Thymus (tissue), 11 donors: ENCODE measurements around the gene HIPK2. TPM values are rescaled to one million over a fixed set of nuclear protein-coding genes. Genes with fewer than 3 reads are reported as not detected.
"Not testable (repeated sequence)": the region's sequence is repeated elsewhere in the genome, so short reads cannot be mapped to it uniquely, and the experiment has no call there.

Source experiments
- DNase-seq, 9 donors: peaks; one replicate each; pipeline ENCODE4 v3.0.0-alpha.2; 2013; ENCODE audit warnings: low spot score in 9 of 9, low read depth in 6 of 9, missing footprints in 1 of 9
- H3K27ac ChIP-seq, 2 donors: one replicate each; pipeline ENCODE4 v1.5.1; 2013; ENCODE audit warnings: control low read depth in 1 of 2, low read depth in 1 of 2, low read length in 1 of 2, mild to moderate bottlenecking in 1 of 2, moderate library complexity in 1 of 2
- H3K27me3 ChIP-seq, 2 donors: one replicate each; pipeline ENCODE4 v1.5.1; 2013; ENCODE audit warnings: low read length in 1 of 2; ENCODE audit not compliant: control insufficient read depth in 2 of 2, insufficient read depth in 1 of 2
- H3K36me3 ChIP-seq, 2 donors: one replicate each; pipeline ENCODE4 v1.5.1; 2013; ENCODE audit warnings: low read length in 1 of 2, mild to moderate bottlenecking in 1 of 2, moderate library complexity in 1 of 2; ENCODE audit not compliant: control insufficient read depth in 2 of 2, insufficient read depth in 2 of 2
- H3K4me1 ChIP-seq, 2 donors: one replicate each; pipeline ENCODE4 v1.5.1; 2013; ENCODE audit warnings: low read length in 2 of 2; ENCODE audit not compliant: control insufficient read depth in 2 of 2, insufficient read depth in 2 of 2
- H3K4me3 ChIP-seq, 2 donors: one replicate each; pipeline ENCODE4 v1.5.1; 2013; ENCODE audit warnings: low read length in 2 of 2, control low read depth in 1 of 2, mild to moderate bottlenecking in 1 of 2
- H3K9me3 ChIP-seq, 2 donors: one replicate each; pipeline ENCODE4 v1.5.1; 2013; ENCODE audit warnings: low read length in 1 of 2, mild to moderate bottlenecking in 1 of 2; ENCODE audit not compliant: control insufficient read depth in 2 of 2, insufficient read depth in 1 of 2
- whole genome bisulfite sequencing: extraction: QIAGEN DNeasy Blood & Tissue Kit; methylation state at CpG from one replicate; pipeline ENCODE4 v1.1.7; 2013; 5-methylcytosine and 5-hydroxymethylcytosine counted together
- polyA plus RNA-seq: library from polyadenylated mRNA; stranded (reverse); fragments of 200-250 nt; gene quantifications from one replicate; pipeline ENCODE4 v1.2.3, GENCODE V29; 2013
- total RNA-seq: library from RNA; stranded (reverse); fragments of 120-200 nt; gene quantifications from one replicate; pipeline ENCODE4 v1.2.4, GENCODE V29; 2013
- donor health status: healthy.

HIPK2 gene
- total and polyA plus RNA-seq, 2 donors, result 3.4 to 5.8 TPM

GRCh38 chr7:139620676-139621344, 157.0 kb downstream of the HIPK2 start:
- Histone ChIP-seq H3K4me3 (no peak overlapping the region), H3K9me3 (no peaks in the 10 kb centered on the region), H3K27me3 (no peaks in the 10 kb centered on the region), H3K36me3 (peaks cover 26 to 58% of the 10 kb centered on the region in 2 donors), H3K27ac (no peak overlapping the region), H3K4me1 (peaks cover 3 to 15% of the 10 kb centered on the region in 2 donors)
- WGBS, result 94% methylated on average over 10 of the region's 10 CpGs
- peak in 3 of 9 donors; percentile 42 to 69 (median 66) for DNase-seq

DNA sequence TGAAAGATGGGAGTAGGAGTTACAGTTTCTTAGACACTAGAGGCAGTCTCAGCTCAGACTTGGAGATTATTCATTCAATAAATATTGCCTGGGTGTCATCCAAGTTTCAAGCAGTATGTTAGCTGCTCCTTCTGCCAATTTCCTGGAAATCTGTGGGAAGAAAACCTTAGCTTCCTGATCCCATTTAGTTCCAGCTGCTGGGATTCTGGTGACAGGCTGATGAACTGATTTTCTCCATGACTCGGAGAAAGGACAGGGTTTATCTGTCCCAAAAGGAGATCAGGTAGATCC, 158.5 kb downstream of the HIPK2 start:
- no peak overlapping the region for H3K27ac ChIP-seq
- H3K4me3 ChIP-seq, result no peak overlapping the region
- no peaks in the 10 kb centered on the region for H3K27me3 ChIP-seq
- WGBS, result 96% methylated on average over 1 of the region's 1 CpG
- peaks cover 3 to 7% of the 10 kb centered on the region in 2 donors for H3K4me1 ChIP-seq
- peaks cover 27 to 55% of the 10 kb centered on the region in 2 donors for H3K36me3 ChIP-seq
- H3K9me3 ChIP-seq, result no peaks in the 10 kb centered on the region
- no peak for DNase-seq

DNA sequence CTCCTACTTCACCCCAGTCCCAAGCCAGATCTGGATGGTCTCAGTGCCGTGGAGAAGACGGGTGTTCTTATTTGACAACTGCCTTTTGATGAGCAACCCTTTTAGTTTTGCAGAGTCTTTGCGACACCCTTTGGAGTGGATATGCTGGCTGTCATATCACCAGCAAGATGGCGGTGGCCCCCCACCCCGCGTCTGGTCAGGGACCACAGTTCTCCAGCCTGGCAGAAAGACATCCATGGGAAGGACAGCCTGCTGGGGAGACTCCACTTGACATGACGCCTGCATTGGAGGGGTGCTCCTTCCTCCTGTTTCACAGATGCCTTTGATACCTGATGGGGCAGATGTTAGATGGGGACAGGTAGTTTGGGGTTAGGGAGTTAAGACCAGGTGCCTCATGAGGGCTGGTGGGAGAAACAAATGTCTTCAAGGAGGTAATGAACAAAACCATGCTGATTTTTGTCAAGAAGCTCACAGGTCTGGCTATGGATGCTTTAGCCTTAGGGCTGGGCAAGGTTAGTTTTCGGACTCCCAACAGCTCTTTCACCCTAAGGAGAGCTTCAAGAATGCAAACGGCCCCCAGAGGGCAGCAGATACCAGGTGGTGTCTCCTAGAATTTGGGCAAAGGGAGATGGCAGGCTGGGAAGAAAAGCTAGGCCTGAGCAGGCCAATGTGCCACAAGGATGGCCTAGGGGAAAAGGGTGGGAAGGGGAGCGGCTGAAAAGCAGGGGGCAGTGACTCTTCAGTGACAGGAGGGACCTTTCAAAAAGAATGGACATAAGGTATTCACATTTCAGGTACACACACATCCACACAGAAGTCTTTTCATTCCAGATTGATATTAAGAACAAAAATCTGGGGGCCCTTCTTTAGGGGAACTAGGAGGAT, 159.1 kb downstream of the HIPK2 start:
- Histone ChIP-seq H3K27ac (no peak overlapping the region), H3K4me1 (peaks cover 3 to 6% of the 10 kb centered on the region in 2 donors), H3K27me3 (no peaks in the 10 kb centered on the region), H3K36me3 (peaks cover 30 to 60% of the 10 kb centered on the region in 2 donors), H3K9me3 (no peaks in the 10 kb centered on the region), H3K4me3 (no peak overlapping the region)
- peak in 5 of 9 donors; percentile 43 to 79 (median 68) for DNase-seq
- 91% methylated on average over 10 of the region's 10 CpGs for WGBS

- 100% methylated on average over 1 of the region's 1 CpG for WGBS
Observed at GRCh38 chr7:139617074-139617473, 160.7 kb downstream of the HIPK2 start.

GRCh38 chr7:139614886-139615285, 162.9 kb downstream of the HIPK2 start:
- Histone ChIP-seq H3K27me3 (no peaks in the 10 kb centered on the region), H3K4me1 (no peaks in the 10 kb centered on the region), H3K36me3 (peaks cover 22 to 65% of the 10 kb centered on the region in 2 donors), H3K27ac (no peak overlapping the region), H3K9me3 (no peaks in the 10 kb centered on the region), H3K4me3 (no peak overlapping the region)
- 98% methylated on average over 5 of the region's 5 CpGs for WGBS
- DNase-seq, result no peak

More at GRCh38 chr7:139617074-139617473, 160.7 kb downstream of the HIPK2 start:
- Histone ChIP-seq H3K36me3 (peaks cover 27 to 66% of the 10 kb centered on the region in 2 donors), H3K4me3 (no peak overlapping the region), H3K9me3 (no peaks in the 10 kb centered on the region), H3K27me3 (no peaks in the 10 kb centered on the region), H3K4me1 (no peaks in the 10 kb centered on the region), H3K27ac (no peak overlapping the region)
- DNase-seq, result no peak

GRCh38 chr7:139613971-139614411, 163.8 kb downstream of the HIPK2 start:
- Histone ChIP-seq H3K4me1 (no peaks in the 10 kb centered on the region), H3K36me3 (peaks cover 18 to 57% of the 10 kb centered on the region in 2 donors), H3K4me3 (no peak overlapping the region), H3K27me3 (no peaks in the 10 kb centered on the region), H3K27ac (no peak overlapping the region), H3K9me3 (no peaks in the 10 kb centered on the region)
- WGBS, result 96% methylated on average over 10 of the region's 10 CpGs
- no peak for DNase-seq

GRCh38 chr7:139611556-139611955, 166.2 kb downstream of the HIPK2 start:
- WGBS, result 100% methylated on average over 2 of the region's 2 CpGs
- H3K4me3 ChIP-seq, H3K27me3 ChIP-seq, H3K9me3 ChIP-seq, H3K4me1 ChIP-seq, DNase-seq, H3K27ac ChIP-seq: not testable (repeated sequence)
- peaks cover 14 to 51% of the 10 kb centered on the region in 2 donors for H3K36me3 ChIP-seq

DNA sequence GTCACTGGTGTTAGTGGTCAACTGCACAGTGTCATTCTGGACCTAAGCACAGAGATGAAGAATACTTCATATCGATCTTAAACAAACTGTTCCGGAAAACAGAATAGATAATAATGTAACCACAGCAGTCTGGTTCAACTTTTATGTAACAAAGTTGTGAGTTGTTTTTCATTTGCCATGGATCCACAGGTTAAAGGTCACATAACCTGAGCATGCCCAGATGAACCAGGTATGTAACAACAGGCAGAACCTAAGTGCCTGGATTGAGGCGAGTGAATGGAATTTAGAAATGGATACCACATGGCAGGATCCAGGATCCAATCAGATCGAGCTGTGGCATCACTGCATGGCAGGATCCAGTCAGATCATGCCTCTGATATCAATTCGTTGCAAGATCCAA, 167.2 kb downstream of the HIPK2 start:
- no peak overlapping the region for H3K27ac ChIP-seq
- H3K36me3 ChIP-seq, result peaks cover 14 to 44% of the 10 kb centered on the region in 2 donors
- no peaks in the 10 kb centered on the region for H3K27me3 ChIP-seq
- no peak overlapping the region for H3K4me3 ChIP-seq
- no peaks in the 10 kb centered on the region for H3K9me3 ChIP-seq
- DNase-seq, result no peak
- no peaks in the 10 kb centered on the region for H3K4me1 ChIP-seq
- 97% methylated on average over 5 of the region's 5 CpGs for whole genome bisulfite sequencing

DNA sequence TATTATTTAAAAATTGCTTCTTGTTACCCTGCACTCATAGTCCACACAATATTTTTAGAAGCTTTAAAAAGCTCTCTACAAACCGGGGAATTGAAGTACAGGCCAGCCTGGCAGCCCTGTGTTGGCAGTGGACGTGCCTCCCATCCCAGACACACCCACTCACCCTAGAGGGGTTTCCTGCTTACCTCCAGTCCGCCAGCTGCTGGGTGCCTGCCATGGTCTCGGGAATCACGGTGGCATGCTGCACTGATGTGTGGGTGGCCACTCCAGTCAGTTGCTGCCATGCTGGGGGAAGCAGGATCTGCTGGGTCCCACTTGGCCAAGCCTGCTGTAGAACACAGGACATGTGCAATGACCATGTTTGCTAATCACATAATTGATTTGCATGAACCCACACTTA, 173.9 kb downstream of the HIPK2 start:
- H3K27me3 ChIP-seq, result no peaks in the 10 kb centered on the region
- H3K27ac ChIP-seq, result no peak overlapping the region
- H3K9me3 ChIP-seq, result no peaks in the 10 kb centered on the region
- WGBS, result 96% methylated on average over 5 of the region's 5 CpGs
- H3K4me1 ChIP-seq, result peaks cover 0 to 10% of the 10 kb centered on the region in 2 donors
- H3K4me3 ChIP-seq, result no peak overlapping the region
- peaks cover 25 to 47% of the 10 kb centered on the region in 2 donors for H3K36me3 ChIP-seq
- no peak for DNase-seq
